GM10847 (cell line): ENCODE measurements around the gene MORC3.

Experiments used
- POLR2A ChIP-seq: IDR thresholded peaks from 2 replicates; pipeline ENCODE4 v1.6.1; 2011; ENCODE audit not compliant: insufficient read length; ENCODE audit errors: extremely low read depth

MORC3 gene

GRCh38 chr21:36408568-36408967 lies 88.6 kb downstream of the MORC3 start:
- TF ChIP-seq POLR2A = no peak

DNA sequence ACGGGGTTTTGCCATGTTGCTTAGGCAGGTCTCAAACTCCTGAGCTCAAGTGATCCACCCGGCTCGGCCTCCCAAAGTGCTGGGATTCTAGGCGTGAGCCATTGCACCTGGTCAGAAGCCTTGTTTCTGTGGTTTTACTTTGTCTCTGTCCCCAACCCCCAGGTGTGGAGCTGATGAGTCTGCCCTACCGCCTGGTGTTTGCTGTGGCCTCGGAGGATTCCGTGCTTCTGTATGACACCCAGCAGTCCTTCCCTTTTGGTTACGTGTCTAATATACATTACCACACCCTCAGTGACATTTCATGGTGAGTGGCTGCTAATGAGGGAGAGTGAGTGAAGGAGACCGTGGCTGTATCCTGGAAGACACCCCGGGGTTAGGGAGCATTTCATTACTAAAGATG lies 91.3 kb downstream of the MORC3 start:
- no peak for TF ChIP-seq POLR2A

GRCh38 chr21:36412916-36413315 lies 92.9 kb downstream of the MORC3 start:
- no peak for TF ChIP-seq POLR2A

DNA sequence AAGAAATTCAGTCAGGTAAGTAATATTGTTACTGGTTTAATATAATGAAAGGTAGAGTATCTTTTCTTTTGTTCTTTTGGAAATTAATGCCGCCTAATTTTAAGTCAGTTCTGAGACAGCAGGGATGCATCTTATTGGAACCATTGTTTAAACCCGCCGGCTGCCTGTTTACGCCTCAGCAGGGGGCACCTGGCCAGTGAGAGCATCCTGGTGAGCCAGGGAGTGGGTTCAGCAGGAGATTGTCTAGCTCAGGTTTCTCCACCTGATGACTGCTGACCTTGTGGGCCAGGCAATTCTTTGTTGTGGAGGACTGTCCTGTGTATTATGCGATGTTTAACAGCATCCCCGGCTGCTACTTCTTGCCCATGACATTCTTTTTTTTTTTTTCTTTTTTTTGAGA lies 95.4 kb downstream of the MORC3 start:
- no peak for TF ChIP-seq POLR2A

DNA sequence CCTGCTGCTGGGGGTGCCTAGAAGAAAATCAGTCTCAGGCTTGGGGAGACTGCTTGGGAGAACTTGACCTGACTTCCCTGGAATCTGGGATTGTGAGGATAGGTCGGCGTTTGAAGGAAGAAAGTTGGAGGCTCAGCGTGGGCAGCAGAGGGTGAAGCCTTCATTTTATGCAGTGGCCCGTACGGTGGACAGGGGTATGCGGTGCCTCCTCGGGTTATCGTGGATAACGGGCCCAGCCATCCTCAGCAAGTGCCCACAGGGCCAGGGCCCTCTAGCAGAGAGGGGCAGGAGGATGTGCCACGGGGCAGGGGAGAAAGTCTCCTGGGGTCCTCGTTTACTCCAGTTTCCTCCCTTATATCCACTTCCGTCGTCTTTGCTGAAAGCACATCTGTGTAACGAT lies 99.2 kb downstream of the MORC3 start:
- no peak for TF ChIP-seq POLR2A

DNA sequence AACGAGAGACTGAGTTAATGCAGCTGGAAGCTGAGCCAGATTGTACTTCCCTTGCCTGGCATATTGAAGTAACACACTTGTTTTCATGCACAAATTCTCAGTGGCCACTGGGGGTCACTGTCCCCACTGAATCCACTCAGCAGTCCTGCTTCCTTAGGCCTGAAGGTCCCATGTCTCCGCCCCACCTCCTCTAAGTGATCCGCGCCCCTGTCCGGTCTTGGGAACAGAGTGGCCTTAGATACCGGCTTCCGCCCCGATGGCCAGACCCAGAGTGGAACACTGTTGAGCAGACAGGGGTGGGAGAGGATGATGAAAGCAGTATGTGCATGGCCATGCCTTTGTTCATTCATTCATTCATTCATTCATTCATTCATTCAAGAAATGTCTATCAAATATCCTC lies 100.0 kb downstream of the MORC3 start:
- no peak for TF ChIP-seq POLR2A

DNA sequence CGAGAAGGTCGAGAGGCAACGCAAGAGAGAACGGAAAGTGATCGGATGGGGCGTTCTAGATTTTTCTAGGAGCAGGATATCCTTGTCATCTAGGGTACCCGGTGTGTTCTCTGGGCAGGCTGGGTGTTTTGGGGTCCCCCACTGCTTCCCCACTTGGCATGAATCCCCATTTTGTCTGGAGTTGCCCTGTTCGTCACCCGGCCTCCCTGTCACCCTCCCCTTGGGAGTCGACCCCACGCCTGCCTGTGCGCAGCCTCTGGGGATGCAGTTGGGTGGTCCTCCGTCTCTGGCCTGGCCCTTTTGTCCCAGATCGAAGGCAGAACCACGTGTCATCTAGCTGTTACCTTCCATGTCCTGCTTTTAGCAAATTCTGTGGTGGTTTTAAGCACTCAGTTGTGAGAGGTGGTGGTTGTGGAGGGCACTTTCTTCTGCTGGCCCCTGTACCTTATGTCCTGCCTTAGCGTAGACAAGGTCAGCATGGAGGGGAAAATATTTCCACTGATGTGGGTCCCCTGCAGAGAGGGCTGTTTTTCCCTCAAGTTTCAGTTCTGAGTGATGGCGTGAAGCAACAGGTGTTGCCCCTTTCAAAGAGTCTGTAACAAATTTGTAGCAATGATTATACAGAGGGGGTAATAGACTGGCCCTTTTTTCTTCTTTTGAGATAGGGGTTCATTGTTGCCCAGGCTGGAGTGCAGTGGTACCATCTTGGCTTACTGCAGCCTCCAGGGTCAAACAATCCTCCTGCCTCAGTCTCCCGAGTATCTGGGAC lies 100.8 kb downstream of the MORC3 start:
- no peak for TF ChIP-seq POLR2A

DNA sequence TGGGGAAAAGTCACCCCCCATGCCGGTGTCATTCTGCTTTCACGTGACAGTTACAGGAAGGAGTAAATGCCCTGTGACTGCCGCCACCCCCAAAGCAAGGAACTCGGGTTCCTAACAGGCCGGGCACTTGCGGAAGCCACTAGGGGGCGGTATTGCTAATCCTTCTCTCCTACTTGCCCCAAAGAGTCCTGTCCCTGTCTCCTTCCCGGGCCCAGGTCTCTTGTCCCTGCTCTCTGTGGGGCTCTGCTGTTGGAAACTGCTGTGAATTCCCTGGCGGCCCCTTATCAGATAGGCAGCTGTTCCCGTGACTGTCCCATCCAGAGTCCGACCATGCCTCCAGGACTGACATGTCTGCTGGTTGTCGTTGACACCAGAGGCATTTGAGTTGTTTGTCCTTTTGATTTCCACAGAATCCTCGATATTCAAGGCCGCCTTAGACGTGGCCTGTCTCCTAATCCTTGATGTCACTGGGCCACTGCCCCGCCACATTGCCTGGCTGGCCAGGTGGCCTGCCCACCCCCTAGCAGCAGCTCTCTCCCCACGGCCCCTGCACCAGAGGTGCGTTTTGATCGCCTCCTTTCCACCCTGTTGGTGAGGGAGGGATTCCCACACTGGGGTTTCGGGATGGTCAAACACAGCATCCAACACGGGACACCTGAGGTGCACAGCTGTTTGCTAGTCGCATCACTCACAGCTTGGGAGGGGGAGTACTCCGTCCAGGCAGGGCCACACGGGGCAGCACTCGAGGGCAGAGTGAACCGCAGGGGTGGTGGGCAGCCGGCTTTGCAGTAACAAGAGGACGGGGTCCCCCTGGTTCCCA lies 102.5 kb downstream of the MORC3 start:
- TF ChIP-seq POLR2A = no peak

GRCh38 chr21:36423771-36424433 lies 103.9 kb downstream of the MORC3 start:
- TF ChIP-seq POLR2A = no peak

- no peak for TF ChIP-seq POLR2A
Observed at GRCh38 chr21:36424592-36424991, 104.6 kb downstream of the MORC3 start.

DNA sequence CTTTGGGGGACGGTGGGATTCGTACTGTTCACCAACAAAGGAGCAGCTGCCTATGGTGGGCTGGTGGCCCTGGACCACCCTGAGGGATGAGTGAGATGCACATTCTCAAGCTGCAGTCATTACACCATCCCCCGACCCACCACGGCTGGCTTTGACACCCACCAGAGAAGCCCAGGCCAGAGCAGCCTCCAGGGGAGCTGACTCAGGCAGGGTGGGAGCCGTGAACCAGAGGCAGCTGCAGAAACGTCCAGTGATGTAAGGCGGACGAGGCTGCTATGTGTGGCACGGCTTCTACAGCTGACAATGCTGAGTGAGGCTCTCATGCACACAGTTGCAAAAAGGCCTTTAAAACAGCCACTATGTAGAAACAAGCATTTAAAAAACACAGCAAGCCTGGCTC lies 105.3 kb downstream of the MORC3 start:
- no peak for TF ChIP-seq POLR2A
